Cardiac septum (tissue), 1 donor: ENCODE measurements around the gene CAB39. TPM values are rescaled to one million over a fixed set of nuclear protein-coding genes. Genes with fewer than 3 reads are reported as not detected.
A peak's percentile ranks its signal among the peaks of the same experiment; 100 is the strongest.

Experiments used
- DNase-seq: peaks from one replicate; pipeline ENCODE4 v3.0.0-alpha.2; 2020; ENCODE audit warnings: low spot score
- intact Hi-C: fragments of 100-400 bp; cut with DNase I; formaldehyde crosslinking; loops from one replicate; pipeline ENCODE4 v1.14.0; 2022
- total RNA-seq: library from RNA; stranded (reverse); fragmentation: NEBNext Ultra II Directional; extraction: Animal tissue kit (Norgen Biotek cat#: 25700); gene quantifications from one replicate; pipeline ENCODE4 v1.2.1, GENCODE V29; 2021
- donor health status: DM: no; HTN: no; CAD: no.

CAB39 gene
- total RNA-seq, 1 donor from 2014 or later: 75.1 TPM

- intact Hi-C loops: no loop called here
Observed at GRCh38 chr2:230829293-230829692, 116.7 kb downstream of the CAB39 start.

DNA sequence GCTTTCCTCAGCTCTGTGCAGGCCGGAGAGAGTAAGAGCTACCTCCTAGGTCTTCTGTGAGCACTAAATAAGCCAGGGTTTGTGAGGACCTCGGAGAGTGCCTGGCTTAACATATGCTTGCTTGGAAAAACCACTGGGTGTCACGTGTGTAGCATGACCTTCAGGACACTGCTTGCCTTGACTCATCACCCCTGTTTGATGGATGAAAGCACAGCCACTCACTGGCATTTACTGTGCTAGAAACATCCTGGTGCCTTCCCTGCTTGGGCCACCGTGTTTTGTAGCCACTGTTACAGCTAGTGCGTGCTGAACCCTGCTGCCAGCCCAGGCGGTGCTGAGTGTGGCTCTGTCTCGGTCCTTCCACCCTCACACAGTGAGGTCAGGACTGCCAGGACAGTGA lies 117.3 kb downstream of the CAB39 start:
- intact Hi-C loops: no loop called here

More at GRCh38 chr2:230829293-230829692, 116.7 kb downstream of the CAB39 start:
- no peak for DNase-seq

GRCh38 chr2:230830428-230830827 lies 117.8 kb downstream of the CAB39 start:
- intact Hi-C loops: no loop called here

More for the DNA sequence above, 117.3 kb downstream of the CAB39 start:
- no peak for DNase-seq

DNA sequence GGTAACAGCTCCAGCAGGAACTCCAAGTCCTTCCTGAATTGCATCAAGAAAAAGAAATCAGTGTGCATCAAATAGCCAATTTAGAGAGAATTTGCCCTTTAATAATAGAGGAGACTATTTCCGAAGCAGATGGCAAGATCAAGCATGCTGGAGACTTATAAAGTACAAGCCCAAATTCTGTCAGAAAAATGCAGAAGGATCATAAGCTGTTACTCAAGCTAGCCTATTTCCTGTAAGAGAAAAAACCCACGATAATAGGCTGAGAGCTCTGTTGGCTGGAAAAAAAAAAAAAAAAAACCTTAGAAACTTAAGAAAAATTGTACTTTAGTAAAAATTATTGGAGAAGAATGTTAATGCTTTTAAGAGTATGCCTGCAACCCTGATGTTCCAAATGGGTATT lies 127.7 kb downstream of the CAB39 start:
- intact Hi-C loops: no loop called here

More at GRCh38 chr2:230830428-230830827, 117.8 kb downstream of the CAB39 start:
- DNase-seq: no peak

DNA sequence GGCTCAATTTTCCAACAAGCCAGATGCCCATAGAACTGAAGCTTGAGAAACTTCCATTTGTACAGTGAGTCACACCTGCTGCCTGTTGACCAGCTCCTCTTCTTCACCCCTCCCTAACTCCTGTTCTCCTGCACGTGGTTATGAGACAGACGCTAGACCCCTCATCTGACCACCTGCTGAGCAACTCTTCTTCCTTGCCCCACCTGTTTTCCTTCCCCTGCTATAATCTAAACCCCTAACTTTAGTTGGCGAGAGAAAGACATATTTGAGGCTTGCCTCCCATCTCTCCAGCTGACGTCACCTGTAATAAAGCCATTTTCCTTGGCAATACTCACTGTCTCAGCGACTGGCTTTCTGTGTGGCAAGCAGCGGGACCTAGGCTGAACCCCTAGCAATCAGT lies 129.8 kb downstream of the CAB39 start:
- no peak for DNase-seq
- intact Hi-C loops: no loop called here

More for the DNA sequence above, 127.7 kb downstream of the CAB39 start:
- DNase-seq: no peak

GRCh38 chr2:230843132-230843531 lies 130.5 kb downstream of the CAB39 start:
- no peak for DNase-seq
- intact Hi-C loops: no loop called here

GRCh38 chr2:230846360-230846759 lies 133.7 kb downstream of the CAB39 start:
- no peak for DNase-seq
- intact Hi-C loops: no loop called here

DNA sequence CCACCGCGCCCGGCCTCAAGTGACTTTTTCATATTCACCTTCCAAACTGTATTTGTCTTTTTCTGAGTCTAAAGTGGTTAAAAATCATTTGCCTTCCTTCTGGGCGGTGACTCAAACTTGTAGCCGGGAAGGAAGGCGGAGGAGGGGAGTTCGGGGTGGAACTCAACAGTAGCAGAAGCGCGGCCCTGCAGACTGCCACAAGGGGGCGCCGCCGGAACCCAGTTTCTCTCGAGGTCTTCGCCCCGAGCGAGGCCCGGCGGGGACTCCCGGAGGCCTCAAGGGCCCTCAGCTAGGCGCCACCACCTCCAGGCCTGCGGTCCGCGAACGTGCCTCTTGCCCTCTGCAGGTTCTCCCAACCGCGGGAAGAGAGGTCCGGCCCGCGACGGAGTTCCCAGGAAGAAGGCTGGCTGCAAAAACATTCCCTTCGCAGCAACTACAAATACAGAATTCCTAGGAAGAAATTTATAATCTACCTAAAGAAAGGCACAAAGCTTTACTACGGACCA lies 135.3 kb downstream of the CAB39 start:
- intact Hi-C loops: loop anchor here (1.0 kb wide), 1 partner anchor 139 kb away; no protein-coding TSS in a partner anchor
- DNase-seq: peak; percentile 90

DNA sequence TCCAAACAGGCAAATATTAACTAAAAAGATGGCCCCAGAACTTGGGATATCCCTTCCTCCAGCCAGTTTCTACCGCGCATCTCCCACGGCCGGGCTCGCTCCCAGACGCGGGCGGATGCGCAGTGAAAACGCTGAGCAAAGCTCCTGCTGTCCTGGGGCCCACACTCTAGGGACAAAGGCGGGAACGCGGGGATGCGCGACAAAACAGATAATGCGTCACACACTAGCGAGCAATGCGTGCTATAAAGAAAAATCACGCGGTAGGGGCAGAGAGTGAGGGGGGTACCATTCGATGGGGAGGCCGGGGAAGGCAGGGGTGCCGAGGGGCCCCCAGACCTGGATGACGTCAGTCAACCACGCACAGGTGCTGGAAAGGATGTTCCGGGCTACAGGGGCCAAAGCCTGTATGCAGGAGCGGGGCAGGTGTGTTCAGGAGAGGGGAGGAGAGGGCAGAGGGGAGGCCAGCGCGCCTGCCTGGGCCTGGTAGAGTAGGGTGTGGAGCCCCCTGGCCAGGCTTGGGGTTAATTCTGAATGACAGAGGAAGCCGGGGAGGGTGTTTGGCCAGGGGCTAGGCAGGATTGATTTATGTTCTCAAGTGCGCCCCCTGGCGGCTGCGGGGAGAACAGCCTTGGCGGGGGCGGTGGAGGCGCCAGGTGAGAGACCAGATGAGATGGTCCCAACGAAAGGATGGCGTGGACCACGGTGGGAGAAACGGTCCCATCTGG lies 137.2 kb downstream of the CAB39 start:
- no peak for DNase-seq
- intact Hi-C loops: loop anchor here (5.0 kb wide), 1 partner anchor 63 kb away; no protein-coding TSS in a partner anchor

DNA sequence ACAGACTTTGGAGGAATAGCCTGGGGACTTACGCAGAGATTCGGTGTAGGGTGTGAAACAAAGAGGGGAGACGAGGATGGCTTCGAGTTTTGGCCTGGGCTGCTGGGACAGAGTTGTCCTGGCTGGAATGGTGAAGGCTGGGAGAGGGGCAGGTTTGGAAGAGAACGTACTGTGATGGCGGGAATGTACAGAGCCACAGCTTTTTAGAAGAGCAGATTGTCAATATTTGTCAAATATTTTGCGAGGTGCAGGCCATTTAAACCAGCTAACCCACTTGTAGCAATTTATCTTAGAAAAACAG lies 137.7 kb downstream of the CAB39 start:
- intact Hi-C loops: loop anchor here (5.0 kb wide), 1 partner anchor 62 kb away; no protein-coding TSS in a partner anchor
- DNase-seq: no peak

- intact Hi-C loops: loop anchor here (5.0 kb wide), 1 partner anchor 60 kb away; no protein-coding TSS in a partner anchor
- DNase-seq: no peak
Observed at GRCh38 chr2:230852113-230852512, 139.5 kb downstream of the CAB39 start.

DNA sequence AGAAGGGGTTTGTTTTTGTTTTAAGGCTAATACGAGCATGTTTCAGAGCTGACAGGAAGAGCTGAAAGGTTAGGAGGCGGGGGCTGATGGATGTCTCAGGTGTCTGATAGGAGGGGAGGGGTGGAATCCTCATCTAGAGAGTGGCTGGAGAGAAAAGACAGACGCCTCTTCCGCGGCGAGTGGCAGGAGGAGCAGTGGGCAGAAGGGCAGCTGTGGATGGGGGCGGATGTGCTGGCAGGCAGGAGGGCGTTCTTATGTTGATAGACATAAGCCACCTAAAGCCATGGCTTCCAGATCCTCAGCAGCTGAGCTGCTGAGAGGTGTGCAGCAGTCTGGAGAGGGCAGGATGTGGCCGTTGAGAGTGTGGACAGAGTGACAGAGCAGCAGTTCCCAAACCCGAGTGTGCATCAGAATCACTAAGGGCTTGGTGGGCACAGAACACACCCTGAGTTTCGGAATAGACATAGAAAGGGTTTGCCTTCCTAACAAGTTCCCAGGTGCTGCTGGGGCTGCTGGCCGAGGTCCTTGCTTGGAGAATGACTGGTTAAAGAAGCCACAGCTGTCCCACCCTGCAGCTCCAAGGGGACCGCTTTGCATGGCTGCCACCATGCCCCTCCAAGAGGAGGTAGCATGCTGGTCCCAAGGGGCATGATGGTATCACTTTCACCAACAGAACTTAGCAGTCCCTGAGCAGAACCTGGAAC lies 149.1 kb downstream of the CAB39 start:
- no peak for DNase-seq
- intact Hi-C loops: no loop called here

DNA sequence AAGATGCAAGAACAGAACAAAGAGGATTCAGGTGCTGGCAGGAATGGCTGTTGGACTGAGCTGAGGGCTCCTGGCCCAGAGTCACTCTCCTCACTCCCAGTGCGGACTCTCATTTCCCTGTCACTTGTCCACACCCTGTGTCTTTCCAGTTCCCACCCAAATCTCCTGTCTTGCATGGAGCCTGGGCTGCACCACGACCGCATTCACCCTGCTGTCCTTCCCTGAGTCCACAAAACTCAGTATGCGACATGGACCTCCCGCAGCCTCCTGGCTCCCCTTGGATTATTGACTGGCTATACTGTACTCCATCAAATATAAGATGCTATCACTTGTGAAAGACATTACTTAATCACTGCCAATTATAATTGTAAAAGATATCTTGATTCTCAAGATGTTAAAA lies 149.7 kb downstream of the CAB39 start:
- intact Hi-C loops: no loop called here
- no peak for DNase-seq

- DNase-seq: no peak
- intact Hi-C loops: no loop called here
Observed at GRCh38 chr2:230863031-230863430, 150.4 kb downstream of the CAB39 start.

- intact Hi-C loops: no loop called here
- no peak for DNase-seq
Observed at GRCh38 chr2:230863442-230864121, 150.9 kb downstream of the CAB39 start.

GRCh38 chr2:230864122-230864604 lies 151.5 kb downstream of the CAB39 start:
- DNase-seq: no peak
- intact Hi-C loops: no loop called here

GRCh38 chr2:230864605-230865306 lies 152.1 kb downstream of the CAB39 start, which contains the start of gene ITM2C:
TSS of gene ITM2C (plus strand) at chr2:230864942. CDS start at chr2:230865026, 84 bp downstream.
- intact Hi-C loops: no loop called here
- DNase-seq: no peak

DNA sequence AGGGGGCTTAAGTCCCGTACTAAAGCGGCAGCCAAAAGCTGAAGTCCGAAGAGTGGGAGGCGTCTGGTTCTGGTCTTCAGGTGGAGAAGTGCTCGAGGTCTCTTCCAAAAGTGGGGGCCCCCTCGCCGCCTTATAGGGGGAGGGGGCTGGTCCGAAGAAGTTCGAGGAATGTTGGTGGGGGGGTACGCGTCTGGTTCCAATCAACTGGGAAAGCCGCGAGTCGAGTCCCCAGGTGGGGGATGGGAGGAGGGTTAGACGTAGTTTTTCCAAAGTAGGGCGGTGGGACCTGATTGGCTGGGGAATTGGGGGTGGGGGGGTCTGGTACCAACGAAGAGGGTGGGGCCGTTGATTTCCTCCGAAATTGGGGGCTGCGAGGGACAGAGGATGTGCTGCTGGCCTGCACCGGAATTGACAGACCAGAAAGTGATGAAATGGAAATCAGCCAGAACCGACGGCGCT lies 152.7 kb downstream of the CAB39 start:
- intact Hi-C loops: no loop called here
- DNase-seq: no peak
